Measurements from ENCODE around the gene OSTF1.

DNA sequence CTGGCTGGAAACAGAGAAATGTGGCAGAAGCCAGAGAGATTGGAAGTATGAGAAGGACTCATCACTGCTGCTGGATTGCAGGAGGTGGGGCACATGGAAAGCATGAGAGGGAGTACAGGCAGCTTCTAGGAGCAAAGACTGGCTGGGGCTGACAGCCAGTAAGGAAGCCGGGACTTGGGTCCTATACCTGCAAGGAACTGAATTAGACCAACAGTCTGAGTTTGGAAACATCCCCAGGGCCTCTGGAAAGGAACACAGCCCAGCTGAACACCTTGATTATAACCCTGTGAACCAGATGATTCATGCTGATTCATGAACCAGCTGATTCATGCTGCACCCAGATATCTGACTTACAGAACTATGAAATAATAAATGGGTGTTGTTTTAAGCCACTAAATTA, 93.4 kb downstream of the OSTF1 start:
- TF ChIP-seq, protein P1, sequence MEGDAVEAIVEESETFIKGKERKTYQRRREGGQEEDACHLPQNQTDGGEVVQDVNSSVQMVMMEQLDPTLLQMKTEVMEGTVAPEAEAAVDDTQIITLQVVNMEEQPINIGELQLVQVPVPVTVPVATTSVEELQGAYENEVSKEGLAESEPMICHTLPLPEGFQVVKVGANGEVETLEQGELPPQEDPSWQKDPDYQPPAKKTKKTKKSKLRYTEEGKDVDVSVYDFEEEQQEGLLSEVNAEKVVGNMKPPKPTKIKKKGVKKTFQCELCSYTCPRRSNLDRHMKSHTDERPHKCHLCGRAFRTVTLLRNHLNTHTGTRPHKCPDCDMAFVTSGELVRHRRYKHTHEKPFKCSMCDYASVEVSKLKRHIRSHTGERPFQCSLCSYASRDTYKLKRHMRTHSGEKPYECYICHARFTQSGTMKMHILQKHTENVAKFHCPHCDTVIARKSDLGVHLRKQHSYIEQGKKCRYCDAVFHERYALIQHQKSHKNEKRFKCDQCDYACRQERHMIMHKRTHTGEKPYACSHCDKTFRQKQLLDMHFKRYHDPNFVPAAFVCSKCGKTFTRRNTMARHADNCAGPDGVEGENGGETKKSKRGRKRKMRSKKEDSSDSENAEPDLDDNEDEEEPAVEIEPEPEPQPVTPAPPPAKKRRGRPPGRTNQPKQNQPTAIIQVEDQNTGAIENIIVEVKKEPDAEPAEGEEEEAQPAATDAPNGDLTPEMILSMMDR (conservative IDR thresholded peaks at IDR 0.05; ENCODE audit: low read length), result no peak
- no peak for TF ChIP-seq EZH2phosphoT487 (IDR thresholded peaks at IDR 0.05; ENCODE audit: borderline replicate concordance, low read depth, low read length)

All from OCI-LY7 (cell line).